Adipocyte (in vitro differentiated cells): ENCODE data around the gene SUPT7L.
"Not testable (repeated sequence)": the region's sequence is repeated elsewhere in the genome, so short reads cannot be mapped to it uniquely, and the experiment has no call there.

Source experiments
- DNase-seq: peaks from one replicate; pipeline ENCODE4 v3.0.0-alpha.2; 2015; ENCODE audit warnings: low read depth
- H3K27me3 ChIP-seq: replicated peaks from 2 replicates; pipeline ENCODE4 v1.7.0; 2013; ENCODE audit warnings: mild to moderate bottlenecking, low read length, moderate library complexity; ENCODE audit not compliant: control insufficient read depth, insufficient read depth
- H3K36me3 ChIP-seq: 2 replicates; pipeline ENCODE4 v1.7.0; 2013; ENCODE audit warnings: low read length, mild to moderate bottlenecking, moderate library complexity; ENCODE audit not compliant: control insufficient read depth, insufficient read depth, severe bottlenecking
- H3K4me1 ChIP-seq: 2 replicates; pipeline ENCODE4 v1.7.0; 2013; ENCODE audit warnings: mild to moderate bottlenecking, low read length, moderate library complexity; ENCODE audit not compliant: control insufficient read depth, insufficient read depth
- H3K4me3 ChIP-seq: 2 replicates; pipeline ENCODE4 v1.7.0; 2013; ENCODE audit warnings: mild to moderate bottlenecking, low read length, moderate library complexity
- H3K9ac ChIP-seq: 2 replicates; pipeline ENCODE4 v1.7.0; 2013; ENCODE audit warnings: mild to moderate bottlenecking, low read length, moderate library complexity
- H3K9me3 ChIP-seq: 2 replicates; pipeline ENCODE4 v1.7.0; 2013; ENCODE audit warnings: mild to moderate bottlenecking, low read length, moderate library complexity; ENCODE audit not compliant: control insufficient read depth

The SUPT7L gene

GRCh38 chr2:27636766-27637165, 26.6 kb downstream of the SUPT7L start:
- Histone ChIP-seq H3K4me1 (peaks cover 5% of the 10 kb centered on the region), H3K36me3 (peaks cover 92% of the 10 kb centered on the region), H3K9me3 (no peaks in the 10 kb centered on the region), H3K9ac (no peak overlapping the region), H3K4me3 (no peak overlapping the region), H3K27me3 (no peaks in the 10 kb centered on the region)
- DNase-seq = no peak

DNA sequence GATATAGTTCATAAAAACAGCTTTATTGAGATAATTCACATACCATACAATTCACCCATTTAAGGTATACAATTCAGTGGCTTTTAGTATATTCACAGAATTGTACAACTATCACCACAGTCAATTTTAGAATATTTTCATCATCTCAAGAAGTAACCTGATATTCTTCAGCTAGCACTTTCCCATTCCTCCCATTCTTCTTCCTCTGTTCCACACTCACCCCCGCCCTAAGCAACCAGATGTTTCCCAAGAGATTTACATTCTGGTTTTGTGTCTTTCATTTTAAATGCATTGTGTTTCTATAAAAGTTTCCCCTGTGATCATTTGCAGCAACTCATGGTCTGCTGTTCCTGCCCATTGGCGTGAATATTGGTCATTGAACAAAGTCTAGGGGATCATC, 29.1 kb downstream of the SUPT7L start:
- H3K9ac ChIP-seq = no peak overlapping the region
- H3K27me3 ChIP-seq = no peaks in the 10 kb centered on the region
- H3K4me3 ChIP-seq = no peak overlapping the region
- DNase-seq = no peak
- H3K36me3 ChIP-seq = peaks cover 82% of the 10 kb centered on the region
- peaks cover 10% of the 10 kb centered on the region for H3K4me1 ChIP-seq
- no peaks in the 10 kb centered on the region for H3K9me3 ChIP-seq

GRCh38 chr2:27630257-27630656, 33.2 kb downstream of the SUPT7L start:
- not testable (repeated sequence) for H3K4me3 ChIP-seq, H3K9ac ChIP-seq, H3K27me3 ChIP-seq, H3K4me1 ChIP-seq, H3K9me3 ChIP-seq, DNase-seq
- peaks cover 47% of the 10 kb centered on the region for H3K36me3 ChIP-seq

DNA sequence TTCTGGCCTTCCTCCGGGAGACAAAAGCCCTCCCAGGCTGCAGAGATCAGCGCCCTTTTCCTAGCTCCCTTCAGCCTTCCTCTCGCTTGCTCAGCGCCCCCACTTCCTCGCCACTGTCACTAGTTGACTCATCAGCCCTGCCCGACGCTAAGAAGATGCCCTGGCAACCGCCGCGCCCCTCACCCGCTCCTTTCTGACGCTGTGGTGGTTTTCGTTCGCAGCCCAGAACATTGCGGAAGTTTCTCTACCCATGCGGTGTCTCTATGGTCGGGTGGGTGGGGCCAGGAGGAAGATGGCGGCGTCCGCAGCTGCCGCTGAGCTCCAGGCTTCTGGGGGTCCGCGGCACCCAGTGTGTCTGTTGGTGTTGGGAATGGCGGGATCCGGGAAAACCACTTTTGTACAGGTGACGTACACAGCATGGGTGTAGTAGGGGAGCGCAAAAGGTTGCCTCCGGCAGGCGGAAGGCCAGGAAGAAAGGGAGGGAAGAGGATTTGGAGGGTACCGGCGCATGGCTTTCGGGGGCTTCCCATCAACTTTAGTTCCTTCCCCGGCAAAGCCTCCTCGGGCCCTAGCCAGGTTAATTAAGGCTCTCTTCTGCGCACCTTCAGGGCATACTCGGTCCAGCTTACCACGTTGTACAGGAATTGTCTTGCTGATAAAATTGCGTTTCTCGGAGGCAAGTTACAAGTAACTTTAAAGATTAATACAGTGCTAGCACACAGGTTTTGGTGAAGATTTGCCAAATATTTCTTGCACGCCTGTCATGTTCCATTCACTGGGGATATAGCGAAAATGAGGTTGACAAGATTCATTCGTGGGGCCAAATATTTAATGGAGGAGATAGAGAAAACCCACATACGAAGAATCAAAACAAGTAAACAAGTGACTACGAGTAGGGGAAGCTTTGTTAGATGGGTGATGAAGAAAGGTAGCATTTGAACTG, 34.4 kb downstream of the SUPT7L start, which contains the start of the genes CCDC121 and GPN1:
Gene CCDC121, minus strand, starts transcription at position 246 of the 943 bp plus-strand sequence. CDS start 1,213 bp downstream, outside the sequence.
Gene GPN1, plus strand, starts transcription at position 284 of the 943 bp plus-strand sequence. Its CDS starts 9 bp downstream, at position 293.
- H3K9me3 ChIP-seq = no peaks in the 10 kb centered on the region
- peaks cover 10% of the 10 kb centered on the region for H3K4me1 ChIP-seq
- no peaks in the 10 kb centered on the region for H3K27me3 ChIP-seq
- peak within 1 kb of the TSS; percentile 100 for H3K4me3 ChIP-seq
- DNase-seq = peak; percentile 95
- peak within 1 kb of the TSS; percentile 98 for H3K9ac ChIP-seq
- H3K36me3 ChIP-seq = peaks cover 45% of the 10 kb centered on the region

DNA sequence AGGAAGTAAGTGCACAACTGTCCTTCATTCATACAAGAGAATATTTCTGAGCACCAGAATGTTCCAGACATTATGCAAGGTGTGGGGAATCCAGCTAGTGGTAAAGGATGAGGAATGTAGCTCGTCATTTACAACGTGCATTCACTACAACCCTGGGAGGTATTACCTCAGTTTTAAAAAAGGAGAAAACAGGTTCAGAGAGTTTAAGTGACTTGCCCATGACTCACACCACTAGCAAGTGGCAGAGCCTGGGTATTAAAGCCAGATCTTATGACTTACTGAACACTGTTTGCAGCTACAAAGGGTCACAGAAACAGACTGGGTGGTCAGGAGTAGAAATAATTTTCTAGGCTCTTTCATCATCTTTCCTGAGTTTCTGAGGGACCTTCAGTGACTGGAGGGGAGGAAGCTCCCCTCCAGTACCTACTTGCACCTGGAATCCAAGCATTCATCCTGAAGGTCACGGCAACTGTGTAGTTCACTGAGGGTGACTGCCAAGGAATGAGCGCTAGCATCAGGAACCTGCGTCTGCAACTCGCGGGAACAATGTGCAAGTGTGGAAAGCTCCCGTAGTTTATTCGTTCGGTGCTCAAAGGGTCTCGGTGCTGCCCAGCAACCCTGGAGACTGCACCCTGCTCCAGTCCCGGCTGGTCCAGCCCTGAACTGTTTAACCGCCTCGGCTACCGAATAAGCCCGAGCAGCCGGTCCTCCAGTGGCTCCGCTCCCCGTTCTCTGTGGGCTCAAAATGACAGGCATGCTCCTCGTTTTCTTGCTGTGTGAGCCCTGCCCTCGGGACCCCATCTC, 35.2 kb downstream of the SUPT7L start:
- peak; percentile 72 for DNase-seq
- Histone ChIP-seq H3K9me3 (no peaks in the 10 kb centered on the region), H3K27me3 (no peaks in the 10 kb centered on the region), H3K4me3 (peak overlapping the region; percentile 100), H3K36me3 (peaks cover 44% of the 10 kb centered on the region), H3K4me1 (peaks cover 10% of the 10 kb centered on the region), H3K9ac (peak overlapping the region; percentile 98)

- DNase-seq, H3K9me3 ChIP-seq, H3K27me3 ChIP-seq, H3K4me3 ChIP-seq, H3K9ac ChIP-seq: not testable (repeated sequence)
- Histone ChIP-seq H3K4me1 (peaks cover 16% of the 10 kb centered on the region), H3K36me3 (peaks cover 44% of the 10 kb centered on the region)
Observed at GRCh38 chr2:27626921-27627320, 36.5 kb downstream of the SUPT7L start.

- H3K27me3 ChIP-seq, H3K9me3 ChIP-seq, DNase-seq, H3K4me3 ChIP-seq, H3K9ac ChIP-seq: not testable (repeated sequence)
- Histone ChIP-seq H3K36me3 (peaks cover 46% of the 10 kb centered on the region), H3K4me1 (peaks cover 16% of the 10 kb centered on the region)
Observed at GRCh38 chr2:27626323-27626722, 37.1 kb downstream of the SUPT7L start.

- H3K27me3 ChIP-seq = no peaks in the 10 kb centered on the region
- H3K9me3 ChIP-seq = no peaks in the 10 kb centered on the region
- H3K36me3 ChIP-seq = peaks cover 50% of the 10 kb centered on the region
- no peak overlapping the region for H3K9ac ChIP-seq
- peaks cover 16% of the 10 kb centered on the region for H3K4me1 ChIP-seq
- no peak overlapping the region for H3K4me3 ChIP-seq
- no peak for DNase-seq
Observed at GRCh38 chr2:27624943-27625342, 38.5 kb downstream of the SUPT7L start.

- DNase-seq = peak; percentile 79
- Histone ChIP-seq H3K27me3 (no peaks in the 10 kb centered on the region), H3K9ac (no peak overlapping the region), H3K4me3 (no peak overlapping the region), H3K9me3 (no peaks in the 10 kb centered on the region), H3K36me3 (peaks cover 66% of the 10 kb centered on the region), H3K4me1 (peaks cover 10% of the 10 kb centered on the region)
Observed at GRCh38 chr2:27622921-27623384, 40.5 kb downstream of the SUPT7L start.

- Histone ChIP-seq H3K9me3 (no peaks in the 10 kb centered on the region), H3K27me3 (no peaks in the 10 kb centered on the region), H3K4me1 (peaks cover 6% of the 10 kb centered on the region), H3K36me3 (peaks cover 80% of the 10 kb centered on the region), H3K9ac (no peak overlapping the region), H3K4me3 (no peak overlapping the region)
- no peak for DNase-seq
Observed at GRCh38 chr2:27621524-27621923, 41.9 kb downstream of the SUPT7L start.

DNA sequence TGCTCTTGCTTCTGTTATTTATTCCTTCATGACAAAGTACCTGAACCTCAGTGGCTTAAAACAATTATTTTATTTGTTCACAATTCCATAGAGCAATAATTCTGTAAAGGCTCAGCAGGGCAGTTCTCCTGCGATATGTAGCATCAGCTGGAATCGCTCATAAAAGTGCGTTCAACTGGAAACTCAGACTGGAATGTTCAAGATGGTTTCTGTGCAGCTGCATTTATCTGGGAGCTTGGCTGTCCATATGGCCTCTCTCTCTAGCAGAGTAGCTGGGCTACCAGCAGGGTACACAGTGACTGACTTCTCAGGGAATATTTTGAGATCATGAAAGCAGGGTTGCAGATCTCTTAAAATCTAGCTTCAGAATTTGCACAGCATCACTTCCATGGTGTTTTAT, 48.1 kb downstream of the SUPT7L start:
- Histone ChIP-seq H3K36me3 (peaks cover 57% of the 10 kb centered on the region), H3K9me3 (no peaks in the 10 kb centered on the region), H3K9ac (no peak overlapping the region), H3K27me3 (no peaks in the 10 kb centered on the region), H3K4me3 (no peak overlapping the region), H3K4me1 (no peaks in the 10 kb centered on the region)
- no peak for DNase-seq
